Measurements from ENCODE around the gene GAS2.
A peak's percentile ranks its signal among the peaks of the same experiment; 100 is the strongest.

GAS2 gene

GRCh38 chr11:22797047-22797446 is 130.6 kb downstream of the GAS2 start:
- DNase-seq = no peak

GRCh38 chr11:22798901-22799300 is 132.5 kb downstream of the GAS2 start:
- DNase-seq = no peak

GRCh38 chr11:22800482-22800881 is 134.1 kb downstream of the GAS2 start:
- no peak for DNase-seq

- no peak for DNase-seq
Measured at GRCh38 chr11:22802861-22803260, 136.4 kb downstream of the GAS2 start.

GRCh38 chr11:22807391-22807790 is 141.0 kb downstream of the GAS2 start:
- no peak for DNase-seq

GRCh38 chr11:22807855-22808570 is 141.6 kb downstream of the GAS2 start:
- DNase-seq = no peak

- DNase-seq = no peak
Measured at GRCh38 chr11:22808571-22809197, 142.3 kb downstream of the GAS2 start.

- no peak for DNase-seq
Measured at GRCh38 chr11:22809893-22810292, 143.5 kb downstream of the GAS2 start.

GRCh38 chr11:22822203-22822602 is 155.8 kb downstream of the GAS2 start:
- DNase-seq = no peak

- no peak for DNase-seq
Measured at GRCh38 chr11:22828373-22828772, 162.0 kb downstream of the GAS2 start.

GRCh38 chr11:22829231-22830081 is 163.0 kb downstream of the GAS2 start, which contains the start of gene SVIP:
Gene SVIP (minus strand): TSS chr11:22829801. CDS start chr11:22829748, 53 bp downstream.
- DNase-seq = peak; percentile 69

GRCh38 chr11:22830082-22830414 is 163.6 kb downstream of the GAS2 start:
- no peak for DNase-seq

GRCh38 chr11:22832315-22833015 is 166.1 kb downstream of the GAS2 start:
- DNase-seq = no peak

GRCh38 chr11:22846726-22847125 is 180.3 kb downstream of the GAS2 start:
- DNase-seq = no peak

GRCh38 chr11:22851477-22851876 is 185.1 kb downstream of the GAS2 start:
- DNase-seq = no peak

GRCh38 chr11:22859756-22860155 is 193.3 kb downstream of the GAS2 start:
- DNase-seq = no peak

GRCh38 chr11:22860241-22860640 is 193.8 kb downstream of the GAS2 start, which contains the start of gene CCDC179:
Gene CCDC179 (minus strand): TSS chr11:22860474. CDS start chr11:22860421, 53 bp downstream.
- DNase-seq = no peak
